GM12878 (cell line): ENCODE measurements around the gene PRKCE. TPM values are rescaled to one million over a fixed set of nuclear protein-coding genes. Genes with fewer than 3 reads are reported as not detected.

Experiments
- ATAC-seq: fragments of 200-7000 bp; cut with Tn5 transposase; 3 replicates; pipeline ENCODE4 v1.9.1; 2020; ENCODE audit warnings: mild to moderate bottlenecking, moderate library complexity
- BruUV-seq: library from RNA; stranded (reverse); fragments of 400-500 nt; replicated peaks from 2 replicates; lab custom pipeline; 2021; lab: Mats Ljungman, UMichigan
- CTCF ChIA-PET: fragments of 300-600 bp; sonication (Branson Sonifier 250); formaldehyde crosslinking; extraction: SDS; loops from one replicate; lab custom pipeline; 2021; ENCODE audit warnings: inconsistent platforms; lab: Yijun Ruan, JAX
- POLR2A ChIA-PET: fragments of 350-600 bp; formaldehyde crosslinking; extraction: SDS; loops from one replicate; lab custom pipeline; 2021; ENCODE audit warnings: inconsistent platforms; lab: Charles Lee
- RAD21 ChIA-PET: fragments of 300-600 bp; sonication (Branson Sonifier 250); formaldehyde crosslinking; loops from one replicate; lab custom pipeline; 2023; ENCODE audit warnings: antibody characterized with exemption; ENCODE audit not compliant: unreplicated experiment; lab: Charles Lee
- SMC1A ChIA-PET: fragments of 300-600 bp; sonication (Branson Sonifier 250); formaldehyde crosslinking; loops from one replicate; lab custom pipeline; 2023; ENCODE audit not compliant: unreplicated experiment, uncharacterized antibody; lab: Charles Lee
- DNase-seq: peaks from one replicate; pipeline ENCODE4 v3.0.0-alpha.2; 2011; ENCODE audit warnings: low read depth, low spot score
- FAIRE-seq: peaks from 3 replicates; lab custom pipeline; 2011; peaks lifted over from hg19 to GRCh38; lab: Jason Lieb, UNC
- H2AFZ ChIP-seq: 2 replicates; pipeline ENCODE4 v1.6.0; 2011; ENCODE audit warnings: low read depth, low read length, control low read depth; ENCODE audit not compliant: control insufficient read depth
- H3K27ac ChIP-seq: 2 replicates; pipeline ENCODE4 v1.5.1; 2011; ENCODE audit warnings: control low read depth; ENCODE audit not compliant: control insufficient read depth, insufficient read depth
- H3K27me3 ChIP-seq, 2 experiments: replicated peaks in 1 of 2; 2 replicates each; pipeline versions ENCODE4 v1.6.0 to v1.6.1; 2011; ENCODE audit warnings: low read length in 1 of 2; ENCODE audit not compliant: control insufficient read depth in 2 of 2, insufficient read depth in 2 of 2
- H3K36me3 ChIP-seq, 2 experiments: 2 replicates each; pipeline ENCODE4 v1.5.1; 2011; ENCODE audit warnings: low read length in 1 of 2; ENCODE audit not compliant: control insufficient read depth in 2 of 2, insufficient read depth in 2 of 2
- H3K4me1 ChIP-seq: 2 replicates; pipeline ENCODE4 v1.6.1; 2011; ENCODE audit warnings: mild to moderate bottlenecking, low read length, moderate library complexity, mixed read lengths; ENCODE audit not compliant: control insufficient read depth, insufficient read depth
- H3K4me2 ChIP-seq: 2 replicates; pipeline ENCODE4 v1.6.0; 2011; ENCODE audit warnings: control low read depth; ENCODE audit not compliant: control insufficient read depth, insufficient read depth
- H3K4me3 ChIP-seq: fragments of 200-600 bp; sonication (generic); 2 replicates; pipeline ENCODE4 v1.5.1; 2016
- H3K79me2 ChIP-seq: 2 replicates; pipeline ENCODE4 v1.6.0; 2011; ENCODE audit warnings: low read length; ENCODE audit not compliant: control insufficient read depth, insufficient read depth
- H3K9ac ChIP-seq: 2 replicates; pipeline ENCODE4 v1.8.0; 2011; ENCODE audit warnings: low read length, control low read depth, mixed read lengths; ENCODE audit not compliant: control insufficient read depth, insufficient read depth
- H3K9me3 ChIP-seq: replicated peaks from 3 replicates; pipeline ENCODE4 v1.5.1; 2011; ENCODE audit warnings: mild to moderate bottlenecking, low read length; ENCODE audit not compliant: control insufficient read depth, insufficient read depth
- H4K20me1 ChIP-seq: 2 replicates; pipeline ENCODE4 v1.6.0; 2011; ENCODE audit not compliant: control insufficient read depth, insufficient read depth
- DPF2 ChIP-seq: fragments of 450-650 bp; IDR thresholded peaks from 2 replicates; pipeline ENCODE4 v1.6.1; 2017; ENCODE audit warnings: mild to moderate bottlenecking
- ESRRA ChIP-seq: IDR thresholded peaks from 2 replicates; pipeline ENCODE4 v1.6.1; 2012; ENCODE audit warnings: mild to moderate bottlenecking, low read length, improper control_type of control experiment
- NR2C2 ChIP-seq: IDR thresholded peaks from 2 replicates; pipeline ENCODE4 v1.6.1; 2011; ENCODE audit warnings: borderline replicate concordance, low read depth; ENCODE audit not compliant: control insufficient read depth, insufficient read length
- POU2F2 ChIP-seq: IDR thresholded peaks from 3 replicates; pipeline ENCODE4 v1.6.1; 2011; ENCODE audit warnings: low read depth, mild to moderate bottlenecking, low read length, borderline replicate concordance
- RAD21 ChIP-seq: IDR thresholded peaks from 2 replicates; pipeline ENCODE4 v1.6.1; 2011; ENCODE audit warnings: mild to moderate bottlenecking, low read depth, low read length, moderate library complexity; ENCODE audit not compliant: insufficient read depth
- TCF12 ChIP-seq: IDR thresholded peaks from 2 replicates; pipeline ENCODE4 v1.6.1; 2011; ENCODE audit warnings: low read depth, mild to moderate bottlenecking, low read length
- YY1 ChIP-seq: IDR thresholded peaks from 2 replicates; pipeline ENCODE4 v1.6.1; 2011; ENCODE audit warnings: low read depth, mild to moderate bottlenecking, low read length
- WGBS: methylation state at CpG from one replicate; pipeline ENCODE4 v1.1.6; 2016; ENCODE audit warnings: low lambda C conversion rate; ENCODE audit not compliant: insufficient replicate concordance, insufficient coverage; ENCODE audit errors: missing lambda C conversion rate; 5-methylcytosine and 5-hydroxymethylcytosine counted together
- in situ Hi-C: fragments of 300-500 bp; cut with MboI; formaldehyde crosslinking; loops from 9 replicates; pipeline ENCODE4 v1.14.3; 2018; ENCODE audit warnings: mixed read lengths
- intact Hi-C: fragments of 100-400 bp; cut with micrococcal nuclease; formaldehyde crosslinking; loops from one replicate; pipeline ENCODE4 v1.14.2; 2022; ENCODE audit not compliant: unreplicated experiment
- polyA plus RNA-seq, 11 experiments: library from polyadenylated mRNA; depleted of rRNA in 4 of 11; unstranded in 6 of 11; stranded (reverse) in 5 of 11; fragments of >200 nt; fragmentation: Nextera tagmentation in 4 of 11; fragmentation: Illumina TruSeq in 1 of 11; extraction: Ambion mirVana in 4 of 11; extraction: Trizol in 1 of 11; gene quantifications; 1 replicate in 1 of 11; 2 replicates in 10 of 11; pipeline versions ENCODE4 v1.2.1 to v1.2.3, GENCODE V29; 2011 to 2016; ENCODE audit warnings: inconsistent platforms in 2 of 11, missing spikeins in 2 of 11, low read depth in 1 of 11
- total RNA-seq, 4 experiments: library from RNA; depleted of rRNA in 3 of 4; stranded (reverse); fragments of >200 nt in 3 of 4; fragmentation: Illumina TruSeq in 1 of 4; extraction: Trizol in 1 of 4; gene quantifications; 2 replicates each; pipeline versions ENCODE4 v1.2.1 to v1.2.3, GENCODE V29; 2013 to 2021
- TF ChIP-seq, protein P1 (sequence below): fragments of 450-650 bp; IDR thresholded peaks from 2 replicates; pipeline ENCODE4 v1.6.1; 2017; ENCODE audit warnings: antibody characterized with exemption, mild to moderate bottlenecking, moderate library complexity
- TF ChIP-seq, protein P2 (sequence below): IDR thresholded peaks from 2 replicates; pipeline ENCODE4 v1.6.1; 2012; ENCODE audit warnings: low read depth, low read length, improper control_type of control experiment
- TF ChIP-seq, protein P3 (sequence below): IDR thresholded peaks from 2 replicates; pipeline ENCODE4 v1.6.1; 2011; ENCODE audit warnings: borderline replicate concordance, low read depth, mild to moderate bottlenecking, moderate library complexity, mixed read lengths, low read length; ENCODE audit not compliant: insufficient read depth; ENCODE audit errors: extremely low read length
- TF ChIP-seq, protein P4 (sequence below): IDR thresholded peaks from 2 replicates; pipeline ENCODE4 v1.6.1; 2011; ENCODE audit warnings: low read depth, mild to moderate bottlenecking, low read length, moderate library complexity, borderline replicate concordance; ENCODE audit errors: extremely low read depth
- TF ChIP-seq, protein P5 (sequence below): IDR thresholded peaks from 2 replicates; pipeline ENCODE4 v1.6.1; 2011; ENCODE audit warnings: borderline replicate concordance, low read depth, mild to moderate bottlenecking, moderate library complexity, low read length; ENCODE audit not compliant: insufficient read depth, poor library complexity, severe bottlenecking

Gene PRKCE
- total and polyA plus RNA-seq, 10 of the 15 experiments (the other 5 are each of a cell fraction or from before 2014, with no cell fraction given) = 2.6 to 28.2 (median 11.3) TPM

DNA sequence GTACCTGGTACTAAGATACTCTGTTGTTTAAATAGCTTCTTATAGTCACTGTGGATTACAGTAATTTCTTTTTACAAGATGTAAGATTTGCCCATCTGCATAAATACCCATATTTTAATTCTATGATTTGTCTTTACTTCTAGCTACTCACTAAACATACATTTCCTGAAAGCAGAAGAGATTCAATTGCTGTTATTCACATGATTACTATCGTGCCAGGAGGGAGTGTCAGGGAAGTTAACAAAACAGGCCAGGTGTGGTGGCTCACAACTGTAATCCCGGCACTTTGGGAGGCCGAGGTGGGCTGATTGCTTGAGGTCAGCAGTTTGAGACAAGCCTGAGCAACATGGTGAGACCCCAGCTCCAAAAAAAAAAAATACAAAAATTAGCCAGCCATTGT, 33.8 kb downstream of the PRKCE start (continued):
- TF ChIP-seq, protein P1, sequence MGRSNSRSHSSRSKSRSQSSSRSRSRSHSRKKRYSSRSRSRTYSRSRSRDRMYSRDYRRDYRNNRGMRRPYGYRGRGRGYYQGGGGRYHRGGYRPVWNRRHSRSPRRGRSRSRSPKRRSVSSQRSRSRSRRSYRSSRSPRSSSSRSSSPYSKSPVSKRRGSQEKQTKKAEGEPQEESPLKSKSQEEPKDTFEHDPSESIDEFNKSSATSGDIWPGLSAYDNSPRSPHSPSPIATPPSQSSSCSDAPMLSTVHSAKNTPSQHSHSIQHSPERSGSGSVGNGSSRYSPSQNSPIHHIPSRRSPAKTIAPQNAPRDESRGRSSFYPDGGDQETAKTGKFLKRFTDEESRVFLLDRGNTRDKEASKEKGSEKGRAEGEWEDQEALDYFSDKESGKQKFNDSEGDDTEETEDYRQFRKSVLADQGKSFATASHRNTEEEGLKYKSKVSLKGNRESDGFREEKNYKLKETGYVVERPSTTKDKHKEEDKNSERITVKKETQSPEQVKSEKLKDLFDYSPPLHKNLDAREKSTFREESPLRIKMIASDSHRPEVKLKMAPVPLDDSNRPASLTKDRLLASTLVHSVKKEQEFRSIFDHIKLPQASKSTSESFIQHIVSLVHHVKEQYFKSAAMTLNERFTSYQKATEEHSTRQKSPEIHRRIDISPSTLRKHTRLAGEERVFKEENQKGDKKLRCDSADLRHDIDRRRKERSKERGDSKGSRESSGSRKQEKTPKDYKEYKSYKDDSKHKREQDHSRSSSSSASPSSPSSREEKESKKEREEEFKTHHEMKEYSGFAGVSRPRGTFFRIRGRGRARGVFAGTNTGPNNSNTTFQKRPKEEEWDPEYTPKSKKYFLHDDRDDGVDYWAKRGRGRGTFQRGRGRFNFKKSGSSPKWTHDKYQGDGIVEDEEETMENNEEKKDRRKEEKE = no peak
- TF ChIP-seq, protein P2, sequence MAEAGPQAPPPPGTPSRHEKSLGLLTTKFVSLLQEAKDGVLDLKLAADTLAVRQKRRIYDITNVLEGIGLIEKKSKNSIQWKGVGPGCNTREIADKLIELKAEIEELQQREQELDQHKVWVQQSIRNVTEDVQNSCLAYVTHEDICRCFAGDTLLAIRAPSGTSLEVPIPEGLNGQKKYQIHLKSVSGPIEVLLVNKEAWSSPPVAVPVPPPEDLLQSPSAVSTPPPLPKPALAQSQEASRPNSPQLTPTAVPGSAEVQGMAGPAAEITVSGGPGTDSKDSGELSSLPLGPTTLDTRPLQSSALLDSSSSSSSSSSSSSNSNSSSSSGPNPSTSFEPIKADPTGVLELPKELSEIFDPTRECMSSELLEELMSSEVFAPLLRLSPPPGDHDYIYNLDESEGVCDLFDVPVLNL = no peak
- TF ChIP-seq, protein P3, sequence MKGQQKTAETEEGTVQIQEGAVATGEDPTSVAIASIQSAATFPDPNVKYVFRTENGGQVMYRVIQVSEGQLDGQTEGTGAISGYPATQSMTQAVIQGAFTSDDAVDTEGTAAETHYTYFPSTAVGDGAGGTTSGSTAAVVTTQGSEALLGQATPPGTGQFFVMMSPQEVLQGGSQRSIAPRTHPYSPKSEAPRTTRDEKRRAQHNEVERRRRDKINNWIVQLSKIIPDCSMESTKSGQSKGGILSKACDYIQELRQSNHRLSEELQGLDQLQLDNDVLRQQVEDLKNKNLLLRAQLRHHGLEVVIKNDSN = no peak
- TF ChIP-seq RAD21 = no peak

DNA sequence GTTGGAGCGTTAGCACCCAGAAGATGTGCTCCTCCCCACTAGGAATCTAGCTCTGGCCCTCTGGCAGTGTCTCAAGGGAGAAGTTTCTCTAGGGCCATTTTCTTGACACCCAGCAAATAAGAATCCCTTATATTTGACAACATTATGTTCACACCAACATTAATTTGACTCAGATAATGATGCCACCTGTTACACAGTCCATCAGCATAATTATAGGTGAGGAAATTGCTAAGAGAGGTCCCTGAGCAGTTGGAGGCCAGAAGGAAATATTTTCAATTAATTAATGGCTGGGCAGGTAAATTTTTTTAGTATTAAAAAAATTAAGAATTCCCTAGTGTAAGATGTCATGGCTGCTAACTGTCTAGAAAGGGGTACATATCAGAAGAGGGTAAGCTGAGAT, 36.5 kb downstream of the PRKCE start:
- no TSS peak for BruUV-seq
- FAIRE-seq (no peak), DNase-seq (no peak), ATAC-seq (no peak)
- H3K79me2 ChIP-seq = peaks cover 23% of the 10 kb centered on the region
- 100% methylated on average over 1 of the region's 1 CpG for WGBS
- H3K4me3 ChIP-seq = no peak overlapping the region
- no peak overlapping the region for H3K9ac ChIP-seq
- intact Hi-C loops (no loop called here), in situ Hi-C loops (no loop called here)
- SMC1A ChIA-PET = interaction anchor here (0.6 to 4.3 kb wide), 10 partner anchors 11 to 45 kb away, joined by 3 to 24 read pairs (median 4); partner anchors contain the start of gene PRKCE
- no peak overlapping the region for H3K4me2 ChIP-seq
- RAD21 ChIA-PET = interaction anchor here (1.2 to 1.8 kb wide), 2 partner anchors 41 to 43 kb away, joined by 3 to 5 read pairs; no protein-coding TSS in a partner anchor
- H3K27me3 ChIP-seq = no peaks in the 10 kb centered on the region
- H4K20me1 ChIP-seq = no peaks in the 10 kb centered on the region
- H3K4me1 ChIP-seq = peaks cover 31% of the 10 kb centered on the region
- CTCF ChIA-PET = interaction anchor here (0.6 to 1.6 kb wide), 5 partner anchors 10 to 123 kb away, joined by 3 read pairs; no protein-coding TSS in a partner anchor
- H3K27ac ChIP-seq = no peak overlapping the region
- POLR2A ChIA-PET = interaction anchor here (0.8 kb wide), 1 partner anchor 41 kb away, joined by 3 read pairs; no protein-coding TSS in a partner anchor
- H2AFZ ChIP-seq = no peak overlapping the region
- H3K9me3 ChIP-seq = no peaks in the 10 kb centered on the region
- H3K36me3 ChIP-seq = no peaks in the 10 kb centered on the region; a peak in 1 of 4 replicates
- TF ChIP-seq, protein P4, sequence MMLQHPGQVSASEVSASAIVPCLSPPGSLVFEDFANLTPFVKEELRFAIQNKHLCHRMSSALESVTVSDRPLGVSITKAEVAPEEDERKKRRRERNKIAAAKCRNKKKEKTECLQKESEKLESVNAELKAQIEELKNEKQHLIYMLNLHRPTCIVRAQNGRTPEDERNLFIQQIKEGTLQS = no peak
- TF ChIP-seq TCF12 (no peak), YY1 (no peak), POU2F2 (no peak), NR2C2 (no peak), DPF2 (no peak), ESRRA (no peak)
- TF ChIP-seq, protein P5, sequence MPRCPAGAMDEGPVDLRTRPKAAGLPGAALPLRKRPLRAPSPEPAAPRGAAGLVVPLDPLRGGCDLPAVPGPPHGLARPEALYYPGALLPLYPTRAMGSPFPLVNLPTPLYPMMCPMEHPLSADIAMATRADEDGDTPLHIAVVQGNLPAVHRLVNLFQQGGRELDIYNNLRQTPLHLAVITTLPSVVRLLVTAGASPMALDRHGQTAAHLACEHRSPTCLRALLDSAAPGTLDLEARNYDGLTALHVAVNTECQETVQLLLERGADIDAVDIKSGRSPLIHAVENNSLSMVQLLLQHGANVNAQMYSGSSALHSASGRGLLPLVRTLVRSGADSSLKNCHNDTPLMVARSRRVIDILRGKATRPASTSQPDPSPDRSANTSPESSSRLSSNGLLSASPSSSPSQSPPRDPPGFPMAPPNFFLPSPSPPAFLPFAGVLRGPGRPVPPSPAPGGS = no peak
